Amniotic stem cell (primary cell): Measurements from ENCODE around the gene SFT2D3.

ENCODE experiments used
- DNase-seq: peaks from one replicate; lab custom pipeline; 2025; lab: John Stamatoyannopoulos, UW

Gene SFT2D3

GRCh38 chr2:127664065-127664894 is 37.0 kb upstream of the SFT2D3 start:
- DNase-seq = no peak

GRCh38 chr2:127664895-127665225 is 36.4 kb upstream of the SFT2D3 start:
- no peak for DNase-seq

DNA sequence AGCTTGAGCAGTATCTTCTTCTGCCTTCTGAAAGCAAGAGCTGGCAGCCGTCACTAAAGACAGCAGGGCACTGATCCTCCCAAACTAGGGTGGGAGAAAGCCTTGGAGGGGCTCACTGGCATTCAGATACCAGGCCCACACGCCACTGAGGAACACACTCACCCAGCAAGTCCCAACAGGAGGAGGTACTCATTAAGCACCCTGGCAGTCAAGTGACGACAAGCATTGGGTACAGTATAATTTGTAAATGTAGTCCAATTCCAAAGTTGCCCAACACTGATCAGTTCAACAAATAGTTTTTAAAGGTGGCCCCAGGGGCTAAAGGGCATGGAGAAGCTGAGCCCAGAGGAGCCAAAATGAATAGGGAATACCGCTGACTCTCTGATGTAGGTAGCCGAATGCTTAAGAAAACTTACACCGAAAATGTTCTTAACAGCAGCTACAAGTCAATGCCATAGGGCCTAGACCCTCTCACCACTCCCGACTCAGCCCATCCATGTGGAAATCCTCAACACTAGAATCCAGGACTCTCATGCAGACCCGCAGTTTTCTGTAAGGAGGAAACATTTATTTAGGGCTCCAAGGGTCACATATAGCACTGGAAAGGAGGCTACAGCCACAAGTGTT is 35.9 kb upstream of the SFT2D3 start:
- no peak for DNase-seq

DNA sequence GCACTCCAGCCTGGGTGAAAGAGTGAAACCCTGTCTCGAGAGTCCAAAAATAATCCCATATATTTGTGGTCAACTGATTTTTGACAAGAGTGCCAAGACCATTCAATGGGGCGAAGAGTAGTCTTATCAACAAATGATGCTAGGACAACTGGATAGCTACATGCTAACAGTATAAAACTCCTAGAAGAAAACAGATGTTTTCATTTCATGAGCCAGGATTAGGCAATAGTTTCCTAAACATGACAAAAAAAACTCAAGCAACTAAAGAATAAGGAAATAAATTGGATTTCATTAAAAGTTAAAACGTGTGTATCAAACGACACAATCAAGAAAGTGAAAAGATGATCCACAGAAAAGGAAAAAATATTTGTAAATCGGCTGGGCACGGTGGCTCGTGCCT is 32.2 kb upstream of the SFT2D3 start:
- DNase-seq = no peak

GRCh38 chr2:127670055-127670956 is 31.0 kb upstream of the SFT2D3 start:
- DNase-seq = no peak

GRCh38 chr2:127670957-127671290 is 30.4 kb upstream of the SFT2D3 start:
- no peak for DNase-seq

DNA sequence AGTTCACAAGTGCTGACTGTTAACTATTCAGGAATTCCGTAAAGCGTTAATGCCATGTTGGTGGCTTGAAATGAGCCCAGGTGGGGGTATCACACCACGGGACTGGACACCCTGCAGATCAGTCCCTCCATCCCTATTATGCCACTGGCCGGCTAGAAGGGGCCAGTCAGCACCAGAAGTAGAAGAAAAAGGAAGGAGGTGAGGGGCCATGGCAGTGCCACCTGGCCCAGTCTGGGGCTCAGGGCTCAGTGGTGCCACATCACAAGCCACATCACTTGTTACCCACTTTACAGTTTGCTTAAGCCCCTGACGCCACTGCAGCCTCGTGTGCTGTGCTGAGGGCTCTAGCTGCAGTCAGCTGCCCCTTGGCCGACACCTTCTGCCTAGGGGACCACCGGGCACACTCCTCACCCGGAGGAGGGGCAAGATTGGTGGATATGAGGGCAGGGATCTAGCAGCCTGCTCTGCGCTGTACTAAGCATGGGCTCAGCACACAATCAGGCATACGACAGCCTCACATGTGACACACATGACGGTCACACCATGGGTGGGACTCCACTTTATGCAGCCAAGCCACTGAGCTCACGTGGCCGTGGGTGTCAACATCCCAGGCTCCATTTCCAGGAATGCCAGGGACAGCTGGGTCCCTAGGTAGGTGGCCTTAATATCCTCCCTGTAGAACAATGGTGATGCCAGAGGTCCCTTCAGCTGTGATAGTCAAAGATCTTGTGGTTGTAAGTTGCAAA is 29.6 kb upstream of the SFT2D3 start:
- no peak for DNase-seq

DNA sequence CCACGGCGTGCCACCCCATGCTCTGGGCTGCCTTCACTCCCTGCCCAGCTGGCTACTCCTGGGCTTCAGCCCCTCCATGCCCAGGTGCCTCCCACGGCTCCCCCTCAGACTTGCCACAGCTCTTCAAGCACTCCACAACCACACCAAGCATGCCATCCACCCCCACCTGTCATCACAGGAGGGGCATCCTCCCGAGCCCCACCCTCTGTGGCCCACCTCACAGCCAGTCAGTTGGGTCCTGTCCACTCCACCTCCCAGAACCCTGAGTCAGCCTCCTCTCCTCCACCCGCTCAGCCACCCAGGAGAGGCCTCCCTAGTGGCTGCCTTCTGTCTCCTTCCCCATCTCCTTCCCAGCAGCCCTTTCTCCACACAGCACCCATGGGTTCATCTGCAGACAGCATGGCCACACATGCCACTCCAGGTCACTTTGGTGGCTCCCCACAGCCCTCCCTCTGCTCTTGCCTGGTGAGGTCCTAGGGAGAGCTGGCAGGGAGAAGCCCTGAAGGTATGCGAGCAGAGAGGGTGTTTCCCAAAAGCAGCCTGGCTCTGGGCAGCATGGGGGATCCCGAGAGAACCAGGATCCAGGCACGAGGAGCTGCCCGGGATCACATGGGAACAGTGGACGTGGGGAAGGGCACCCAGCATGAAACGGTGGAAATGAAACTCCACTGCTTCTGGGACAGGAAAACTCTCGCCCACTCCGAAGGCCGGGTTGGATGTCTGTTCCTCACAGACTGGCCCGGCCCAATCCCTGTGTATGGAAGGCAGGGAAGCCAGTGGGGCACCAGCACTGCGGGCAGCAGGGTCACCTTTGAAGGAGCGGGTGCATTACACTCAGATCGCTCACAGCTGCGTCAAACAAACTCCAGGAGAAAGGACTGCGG is 28.7 kb upstream of the SFT2D3 start:
- DNase-seq = no peak

GRCh38 chr2:127673291-127674069 is 27.8 kb upstream of the SFT2D3 start:
- no peak for DNase-seq

DNA sequence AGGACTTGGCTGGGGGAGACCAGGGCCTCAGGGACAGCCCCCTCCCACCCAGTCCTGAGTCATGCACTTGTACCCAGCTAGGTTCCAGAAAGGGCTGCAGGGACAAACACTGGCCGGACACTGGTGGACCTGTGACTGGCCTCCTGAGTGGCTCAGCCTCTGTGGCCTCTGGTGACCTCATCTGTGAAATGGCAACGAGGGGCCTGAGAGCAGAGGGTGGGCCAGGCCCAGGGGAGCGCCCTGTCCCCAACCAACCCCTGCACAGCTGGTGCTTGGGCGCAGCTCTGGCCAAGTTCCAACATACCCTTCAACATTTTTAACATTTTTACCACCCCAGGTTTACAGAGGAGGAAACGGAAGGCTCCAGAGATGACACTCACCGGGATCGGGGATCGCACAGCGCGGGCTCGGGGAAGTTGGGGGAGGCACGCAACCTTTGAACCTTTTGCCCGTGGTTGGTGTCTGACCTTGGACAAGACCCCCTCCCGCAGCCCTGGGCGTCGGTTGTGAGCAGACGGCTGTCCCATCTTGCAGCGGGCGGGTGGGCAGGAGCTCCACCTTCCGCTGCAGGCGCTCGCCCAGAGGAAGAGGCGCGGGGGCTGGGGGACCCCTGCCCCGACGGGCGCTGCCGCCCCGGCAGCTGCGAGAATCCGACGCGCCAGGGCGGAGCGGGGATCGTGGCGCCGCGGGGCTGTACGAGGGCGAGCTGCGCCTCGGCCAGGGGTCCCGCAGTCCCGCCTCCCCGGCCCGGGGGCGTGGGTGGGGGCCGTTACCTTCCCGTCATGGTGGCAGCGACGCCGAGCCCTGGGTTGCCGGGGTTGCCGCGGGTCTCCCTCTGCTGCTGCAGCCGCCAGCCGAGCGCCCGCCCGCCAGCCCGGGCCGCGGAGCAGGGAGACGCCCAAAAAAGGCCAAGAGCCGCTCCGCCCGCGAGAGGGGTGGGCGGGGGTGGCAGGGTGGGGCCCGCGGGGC is 26.8 kb upstream of the SFT2D3 start:
- no peak for DNase-seq

DNA sequence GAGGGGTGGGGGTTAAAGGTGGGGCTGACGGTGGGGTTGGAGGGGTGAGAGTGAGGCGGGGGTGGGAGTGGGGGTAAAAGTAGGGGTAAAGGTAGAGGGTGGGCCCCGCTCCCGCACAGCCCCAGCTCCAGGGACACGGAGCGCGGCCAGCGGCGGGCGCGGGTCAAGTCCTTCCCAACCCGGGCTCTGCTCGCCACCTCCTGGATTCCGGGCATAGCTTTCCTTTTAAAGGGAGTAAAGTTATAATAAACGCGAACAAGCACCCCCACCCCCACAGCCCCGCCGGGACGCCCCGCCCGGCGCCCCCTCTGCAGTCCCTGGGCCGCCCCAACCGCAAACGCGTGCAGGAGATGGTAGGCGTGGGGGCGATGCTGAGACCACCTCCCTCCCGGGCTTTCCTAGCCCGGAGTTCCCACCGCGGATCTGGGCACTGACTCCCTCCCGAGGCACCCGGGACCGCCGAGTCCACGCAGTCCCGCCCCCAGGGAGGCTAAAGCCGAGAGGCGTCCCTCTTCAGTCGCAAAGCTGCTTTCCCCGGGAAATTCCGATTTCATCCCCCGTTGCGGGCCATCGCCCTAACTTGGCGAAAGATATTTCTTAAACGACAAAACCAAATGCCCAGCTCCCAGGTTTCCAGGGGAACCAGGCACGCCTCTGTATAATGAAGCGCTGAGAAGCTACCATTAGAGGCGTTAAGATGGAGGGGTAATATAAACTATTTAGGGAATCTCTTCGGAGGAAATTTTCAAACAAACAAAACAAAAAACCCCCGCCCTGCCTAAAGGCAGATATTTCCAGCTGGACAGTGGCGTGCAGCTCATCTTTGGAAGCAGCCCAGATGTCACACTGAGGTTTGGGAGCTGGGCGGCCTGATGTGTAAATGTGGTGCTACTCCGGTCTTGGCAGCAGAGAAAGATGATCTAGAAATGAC is 25.7 kb upstream of the SFT2D3 start, which contains the start of gene LIMS2:
TSS of gene LIMS2 (minus strand) at position 200 of the 931 bp plus-strand sequence. CDS start 506 bp downstream, outside the sequence.
- peak; percentile 42 for DNase-seq

DNA sequence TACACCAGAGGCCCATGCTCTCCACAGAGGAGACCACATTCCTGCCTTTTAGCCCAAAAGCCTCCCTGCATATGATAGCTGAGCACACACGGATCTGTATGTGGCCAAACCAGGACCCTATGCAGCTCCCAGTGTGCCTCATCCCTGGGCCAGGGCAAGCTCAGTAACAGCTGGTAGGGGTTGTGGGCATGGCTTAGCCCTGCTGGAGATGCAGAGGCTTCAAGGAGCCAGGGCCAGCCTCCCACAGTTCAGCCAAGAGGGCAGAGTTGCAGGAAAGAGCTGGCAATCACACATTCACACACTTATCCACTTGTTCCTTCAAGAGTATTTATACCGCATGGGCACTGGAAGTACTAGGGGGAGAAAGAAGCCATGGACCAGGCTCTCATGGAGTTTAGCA is 24.4 kb upstream of the SFT2D3 start:
- no peak for DNase-seq

- DNase-seq = no peak
Measured at GRCh38 chr2:127678531-127678930, 22.8 kb upstream of the SFT2D3 start.

DNA sequence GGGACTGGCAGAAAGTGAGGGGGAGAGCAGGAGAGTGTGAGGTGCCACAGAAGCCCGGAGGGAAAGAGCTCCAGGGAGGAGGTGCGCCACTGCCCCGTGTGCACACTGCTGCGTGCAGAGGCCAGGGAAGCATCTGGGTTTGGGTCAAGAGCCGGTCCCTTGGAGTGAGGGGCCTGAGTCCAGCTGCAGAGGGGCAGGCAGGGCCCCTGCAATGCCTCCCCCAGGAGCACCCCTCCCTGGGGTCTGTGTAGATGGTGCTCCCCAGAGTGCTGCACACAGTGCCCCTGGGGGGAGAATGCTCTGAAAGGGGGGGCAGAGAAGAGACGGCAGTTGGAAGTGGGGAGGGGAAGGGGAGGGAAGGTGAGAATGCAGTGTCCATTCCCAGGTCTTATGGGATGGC is 22.3 kb upstream of the SFT2D3 start:
- DNase-seq = no peak

DNA sequence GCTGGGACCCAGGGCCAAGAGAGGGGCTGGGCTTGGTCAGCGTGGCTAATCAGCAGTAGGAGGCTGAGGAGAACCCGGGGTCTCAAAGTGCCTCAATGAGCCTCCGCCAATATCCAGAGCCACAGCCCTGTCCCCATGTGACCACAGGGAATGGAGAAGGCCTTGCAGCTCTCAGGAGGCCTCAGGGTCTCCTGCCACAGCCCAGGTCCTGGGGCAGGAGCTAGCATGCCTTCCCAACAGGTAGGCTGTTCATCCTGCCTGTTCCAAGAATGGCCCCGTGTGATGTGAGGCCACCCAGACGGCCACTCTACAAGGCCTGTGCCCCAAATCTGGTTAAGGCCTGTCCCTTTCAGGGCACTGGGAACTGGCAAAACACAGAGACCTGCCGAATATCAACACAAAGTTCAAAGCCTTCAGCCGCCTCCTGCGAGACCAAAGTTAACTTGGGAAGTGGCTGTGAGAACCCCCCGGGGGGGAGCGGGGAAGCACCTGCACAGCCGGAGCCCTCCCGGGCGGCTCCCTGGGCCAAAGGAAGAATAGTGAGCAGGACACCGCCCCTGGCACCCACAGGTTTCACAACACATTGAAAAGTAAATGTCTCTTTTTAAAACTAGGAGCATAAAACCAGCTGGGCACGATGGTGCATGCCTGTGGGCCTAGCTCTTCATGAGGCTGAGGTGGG is 21.5 kb upstream of the SFT2D3 start:
- no peak for DNase-seq

GRCh38 chr2:127680706-127681287 is 20.5 kb upstream of the SFT2D3 start:
- no peak for DNase-seq

- no peak for DNase-seq
Measured at GRCh38 chr2:127681288-127681804, 20.0 kb upstream of the SFT2D3 start.
